ENCODE measurements around the gene LRRC26. TPM values are rescaled to one million over a fixed set of nuclear protein-coding genes. Genes with fewer than 3 reads are reported as not detected.

LRRC26 gene
- total and polyA plus RNA-seq, 2 of the 13 experiments (the other 11 are each of a cell fraction or from before 2014, with no cell fraction given), result not detected

GRCh38 chr9:137200311-137201204 is 30.7 kb upstream of the LRRC26 start, which contains the start of gene TPRN (continued):
- TF ChIP-seq MIXL1 (CRISPR knock-in tag; IDR thresholded peaks at IDR 0.05), result peak; percentile 51; the same call in 1 of the 2 replicates
- TF ChIP-seq ATF6 (CRISPR knock-in tag; conservative IDR thresholded peaks at IDR 0.05), result no peak
- no peak for TF ChIP-seq GLI4 (CRISPR knock-in tag; IDR thresholded peaks at IDR 0.05; ENCODE audit: borderline replicate concordance)
- TF ChIP-seq FOSL1 (CRISPR knock-in tag; IDR thresholded peaks at IDR 0.05; ENCODE audit: borderline replicate concordance), result no peak
- peak; percentile 95 for TF ChIP-seq KAT8 (CRISPR knock-in tag; IDR thresholded peaks at IDR 0.05)
- TF ChIP-seq ZNF292 (CRISPR knock-in tag; IDR thresholded peaks at IDR 0.05; ENCODE audit: borderline replicate concordance, low read depth), result peak; percentile 86
- TF ChIP-seq HDAC2 (CRISPR knock-in tag; IDR thresholded peaks at IDR 0.05), result peak; percentile 95
- 0 out of 2 replicates have a peak, but pooled peaks have one; percentile 0 for TF ChIP-seq ZSCAN20 (CRISPR knock-in tag; IDR thresholded peaks at IDR 0.05; ENCODE audit: borderline replicate concordance)
- no peak for TF ChIP-seq ZNF816 (CRISPR knock-in tag; IDR thresholded peaks at IDR 0.05; ENCODE audit: borderline replicate concordance)
- TF ChIP-seq ZNF567 (CRISPR knock-in tag; IDR thresholded peaks at IDR 0.05; ENCODE audit: borderline replicate concordance), result 0 out of 2 replicates have a peak, but pooled peaks have one; percentile 71
- peak; percentile 24; the same call in 1 of the 2 replicates for TF ChIP-seq ZBTB20 (CRISPR knock-in tag; IDR thresholded peaks at IDR 0.05; ENCODE audit: borderline replicate concordance, low read depth)
- TF ChIP-seq ZSCAN22 (CRISPR knock-in tag; IDR thresholded peaks at IDR 0.05), result no peak
- TF ChIP-seq ZNF335 (CRISPR knock-in tag; IDR thresholded peaks at IDR 0.05), result peak; percentile 82; the same call in 1 of the 2 replicates
- TF ChIP-seq MTA3 (CRISPR knock-in tag; IDR thresholded peaks at IDR 0.05), result no peak
- no peak for TF ChIP-seq ZNF7 (CRISPR knock-in tag; IDR thresholded peaks at IDR 0.05)
- peak; percentile 94 for TF ChIP-seq YEATS4 (CRISPR knock-in tag; IDR thresholded peaks at IDR 0.05; ENCODE audit: borderline replicate concordance)
- no peak for TF ChIP-seq SALL2 (CRISPR knock-in tag; IDR thresholded peaks at IDR 0.05)
- no peak for TF ChIP-seq ZNF530 (CRISPR knock-in tag; IDR thresholded peaks at IDR 0.05; ENCODE audit: low read depth)
- TF ChIP-seq ZNF563 (CRISPR knock-in tag; IDR thresholded peaks at IDR 0.05), result peak; percentile 61
- no peak for TF ChIP-seq ZNF839 (CRISPR knock-in tag; IDR thresholded peaks at IDR 0.05; ENCODE audit: borderline replicate concordance)
- peak; percentile 74 for TF ChIP-seq HNRNPLL (IDR thresholded peaks at IDR 0.05; ENCODE audit: low read depth, low read length, poor library complexity, severe bottlenecking)
- no peak for TF ChIP-seq ZNF24 (IDR thresholded peaks at IDR 0.05)
- TF ChIP-seq ZNF609 (CRISPR knock-in tag; IDR thresholded peaks at IDR 0.05; ENCODE audit: borderline replicate concordance), result peak; percentile 42; the same call in 1 of the 2 replicates
- TF ChIP-seq PAWR (CRISPR knock-in tag; IDR thresholded peaks at IDR 0.05; ENCODE audit: borderline replicate concordance), result no peak

Measured in HepG2 (cell line).